A549 treated with DMSO at 1 μM for 4 hours (cell line): ENCODE measurements around the gene BRI3BP. TPM values are rescaled to one million over a fixed set of nuclear protein-coding genes. Genes with fewer than 3 reads are reported as not detected.

Experiments used
- total RNA-seq: library from RNA; stranded (reverse); fragments of 200-300 nt; extraction: Qiagen RNA extraction; gene quantifications from 5 replicates; pipeline ENCODE4 v1.2.3, GENCODE V29; 2022; ENCODE audit warnings: low read depth

The BRI3BP gene, protein sequence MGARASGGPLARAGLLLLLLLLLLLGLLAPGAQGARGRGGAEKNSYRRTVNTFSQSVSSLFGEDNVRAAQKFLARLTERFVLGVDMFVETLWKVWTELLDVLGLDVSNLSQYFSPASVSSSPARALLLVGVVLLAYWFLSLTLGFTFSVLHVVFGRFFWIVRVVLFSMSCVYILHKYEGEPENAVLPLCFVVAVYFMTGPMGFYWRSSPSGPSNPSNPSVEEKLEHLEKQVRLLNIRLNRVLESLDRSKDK
- total RNA-seq = 17.9 to 24.7 TPM (median 23.4 TPM) in 5 replicates

DNA sequence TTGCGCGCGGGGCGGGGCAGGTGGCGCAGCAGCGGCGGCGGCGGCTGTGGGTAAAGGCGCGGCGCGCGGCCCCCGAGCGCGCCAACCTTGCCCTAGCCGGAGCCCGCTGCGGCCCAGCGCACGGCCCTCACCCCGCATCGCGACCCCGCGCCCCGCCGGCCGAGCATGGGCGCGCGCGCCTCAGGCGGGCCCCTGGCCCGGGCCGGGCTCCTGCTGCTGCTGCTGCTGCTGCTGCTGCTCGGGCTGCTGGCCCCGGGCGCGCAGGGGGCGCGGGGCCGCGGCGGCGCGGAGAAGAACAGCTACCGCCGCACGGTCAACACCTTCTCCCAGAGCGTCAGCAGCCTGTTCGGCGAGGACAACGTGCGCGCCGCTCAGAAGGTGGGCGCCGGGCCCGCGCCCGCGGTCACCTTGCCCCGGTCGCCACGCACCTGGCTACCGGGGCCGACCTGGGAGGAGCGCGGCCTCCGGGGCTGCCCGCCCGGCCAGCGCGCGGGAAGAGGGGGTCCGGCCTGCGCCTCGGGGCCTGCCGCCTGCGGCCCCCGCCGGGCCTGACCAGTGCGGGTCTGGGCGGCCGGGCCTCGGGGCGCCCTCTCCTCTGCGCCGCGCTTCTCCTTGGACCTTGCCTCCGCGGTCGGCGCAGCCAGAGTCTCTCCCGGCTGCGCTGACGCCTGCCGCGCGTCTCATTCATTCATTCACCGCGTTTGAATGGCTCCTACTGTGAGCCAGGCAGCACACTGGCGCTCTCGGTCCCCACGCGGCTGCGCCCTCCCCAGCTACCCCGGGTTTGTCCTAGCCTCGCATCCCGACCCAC lies at the start of gene BRI3BP:
Gene BRI3BP (plus strand): TSS at position 20 of the 811 bp plus-strand sequence. CDS start 146 bp downstream, at position 166.

DNA sequence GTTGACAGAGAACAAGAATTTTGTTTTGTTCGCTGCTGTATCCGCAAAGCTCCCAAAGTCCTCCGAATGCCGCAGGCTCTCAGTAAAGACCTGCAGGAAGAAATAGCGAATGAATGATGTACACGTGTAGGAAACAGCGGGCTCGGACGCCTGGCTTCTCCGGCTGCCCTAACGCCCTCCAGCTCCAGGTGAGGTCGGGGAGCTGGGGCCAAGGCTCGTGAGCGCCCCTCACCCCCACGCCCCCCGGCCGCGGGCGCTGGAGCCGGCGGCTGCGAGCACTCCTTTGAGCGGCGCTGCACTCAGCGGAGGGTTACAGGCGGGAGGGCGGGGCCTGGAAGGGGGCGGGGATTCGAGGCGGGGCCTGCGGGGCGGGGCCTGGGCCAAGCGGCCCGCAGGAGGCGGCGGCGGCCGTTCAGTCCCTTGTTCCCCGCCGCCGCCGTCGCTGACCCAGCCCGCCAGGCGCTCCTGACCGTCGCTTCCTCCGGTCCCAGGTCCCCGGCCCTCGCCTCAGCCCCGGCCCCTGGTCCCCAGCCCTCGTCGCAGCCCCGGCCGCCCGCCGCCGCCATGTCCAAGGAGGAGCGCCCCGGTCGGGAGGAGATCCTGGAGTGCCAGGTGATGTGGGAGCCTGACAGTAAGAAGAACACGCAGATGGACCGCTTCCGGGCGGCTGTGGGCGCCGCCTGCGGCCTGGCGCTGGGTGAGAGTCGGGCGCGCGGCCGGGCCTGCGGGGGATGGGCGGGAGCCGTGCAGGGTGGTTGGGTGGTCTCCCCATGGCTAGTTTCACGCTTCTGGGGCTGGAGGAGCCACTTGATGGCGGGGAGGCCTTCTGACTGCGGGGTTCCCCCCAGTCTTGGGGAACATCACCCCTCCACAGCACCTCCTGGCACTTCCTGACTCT lies 71.8 kb downstream of the BRI3BP start, which contains the start of gene AACS:
Gene AACS (plus strand): TSS at position 415 of the 898 bp plus-strand sequence. CDS start 150 bp downstream, at position 565.

Other genes starting within 250 kb of the BRI3BP start
- gene SCARB1, start 129.8 kb upstream of the BRI3BP start, total RNA-seq = 124 to 173 TPM (median 142 TPM) in 5 replicates
- gene UBC, start 79.0 kb upstream of the BRI3BP start, total RNA-seq = 1,046 to 1,484 TPM (median 1,212 TPM) in 5 replicates
- gene DHX37, start 4.5 kb upstream of the BRI3BP start, total RNA-seq = 36.5 to 47.1 TPM (median 44.1 TPM) in 5 replicates
- gene AACS, start 71.8 kb downstream of the BRI3BP start, total RNA-seq = 15.2 to 18.8 TPM (median 17.2 TPM) in 5 replicates
- 0.04 to 0.23 TPM (median 0.05 TPM) in 5 replicates for gene TMEM132B, start 192.7 kb downstream of the BRI3BP start, total RNA-seq